Chondrocyte (in vitro differentiated cells): ENCODE measurements around the gene DSG2. TPM values are rescaled to one million over a fixed set of nuclear protein-coding genes. Genes with fewer than 3 reads are reported as not detected.

Experiments
- DNase-seq: peaks from one replicate; pipeline ENCODE4 v3.0.0; 2021; ENCODE audit warnings: mixed read lengths, low spot score
- H3K27ac Mint-ChIP-seq: one replicate; pipeline ENCODE4 v1.8.0; 2021; ENCODE audit warnings: mild to moderate bottlenecking, moderate library complexity, mixed read lengths; ENCODE audit not compliant: unreplicated experiment
- H3K27me3 Mint-ChIP-seq: 2 replicates; pipeline ENCODE4 v1.8.0; 2021; ENCODE audit warnings: low read depth, mixed read lengths
- H3K36me3 Mint-ChIP-seq: 2 replicates; pipeline ENCODE4 v1.8.0; 2021; ENCODE audit warnings: low read depth, mixed read lengths
- H3K4me1 Mint-ChIP-seq: 2 replicates; pipeline ENCODE4 v1.8.0; 2021; ENCODE audit warnings: low read depth, mild to moderate bottlenecking, mixed read lengths
- H3K4me3 Mint-ChIP-seq: one replicate; pipeline ENCODE4 v1.8.0; 2021; ENCODE audit warnings: mild to moderate bottlenecking, moderate library complexity, mixed read lengths; ENCODE audit not compliant: unreplicated experiment
- H3K9me3 Mint-ChIP-seq: 2 replicates; pipeline ENCODE4 v1.8.0; 2021; ENCODE audit warnings: low read depth, mixed read lengths
- CTCF ChIP-seq: fragments of 200-600 bp; sonication (generic); IDR thresholded peaks from 2 replicates; pipeline ENCODE4 v1.5.0; 2021; ENCODE audit warnings: antibody characterized with exemption, mild to moderate bottlenecking, moderate library complexity
- total RNA-seq: library from RNA; stranded (reverse); gene quantifications from 3 replicates; pipeline ENCODE4 v1.2.1, GENCODE V29; 2021

Gene DSG2
- total RNA-seq, 1 donor from 2014 or later, result 45.0 TPM

- Mint-ChIP-seq H3K36me3 (no peaks in the 10 kb centered on the region), H3K4me1 (peaks cover 8% of the 10 kb centered on the region), H3K27ac (no peak overlapping the region), H3K4me3 (no peak overlapping the region), H3K9me3 (peaks cover 2% of the 10 kb centered on the region), H3K27me3 (no peaks in the 10 kb centered on the region)
- no peak for TF ChIP-seq CTCF
- DNase-seq, result no peak
These were observed 100.2 kb downstream of the DSG2 start for GRCh38 chr18:31598021-31598805.

Other genes starting within 250 kb of the DSG2 start
- not detected in 3 replicates for gene DSG1, start 180.0 kb upstream of the DSG2 start, total RNA-seq
- gene DSG4, start 121.4 kb upstream of the DSG2 start, total RNA-seq, result not detected in 3 replicates
- not detected in 3 replicates for gene DSG3, start 50.4 kb upstream of the DSG2 start, total RNA-seq
- gene TTR, start 93.7 kb downstream of the DSG2 start, total RNA-seq, result not detected in 3 replicates
- 9.8 to 23.3 TPM (median 12.2 TPM) in 3 replicates for gene B4GALT6, start 186.4 kb downstream of the DSG2 start, total RNA-seq